Measurements from ENCODE around the gene EVI5. TPM values are rescaled to one million over a fixed set of nuclear protein-coding genes. Genes with fewer than 3 reads are reported as not detected.
"Not testable (repeated sequence)": the region's sequence is repeated elsewhere in the genome, so short reads cannot be mapped to it uniquely, and the experiment has no call there.

Gene EVI5
- total RNA-seq, 1 donor from 2014 or later = 10.3 TPM

- ATAC-seq = no peak
Measured at GRCh38 chr1:92747735-92748134, 37.2 kb downstream of the EVI5 start.

GRCh38 chr1:92746255-92746654 lies 38.7 kb downstream of the EVI5 start:
- ATAC-seq = not testable (repeated sequence)

GRCh38 chr1:92743221-92743620 lies 41.7 kb downstream of the EVI5 start:
- ATAC-seq = no peak

GRCh38 chr1:92739669-92740524 lies 45.0 kb downstream of the EVI5 start:
- ATAC-seq = no peak

- ATAC-seq = no peak
Measured at GRCh38 chr1:92736395-92736794, 48.5 kb downstream of the EVI5 start.

- no peak for ATAC-seq
Measured at GRCh38 chr1:92730476-92730875, 54.4 kb downstream of the EVI5 start.

GRCh38 chr1:92728697-92729096 lies 56.2 kb downstream of the EVI5 start:
- ATAC-seq = no peak

- not testable (repeated sequence) for ATAC-seq
Measured at GRCh38 chr1:92723713-92724112, 61.2 kb downstream of the EVI5 start.

- no peak for ATAC-seq
Measured at GRCh38 chr1:92721886-92722285, 63.0 kb downstream of the EVI5 start.

GRCh38 chr1:92721157-92721556 lies 63.8 kb downstream of the EVI5 start:
- not testable (repeated sequence) for ATAC-seq

GRCh38 chr1:92715476-92715951 lies 69.4 kb downstream of the EVI5 start:
- ATAC-seq = not testable (repeated sequence)

- ATAC-seq = no peak
Measured at GRCh38 chr1:92713939-92714338, 71.0 kb downstream of the EVI5 start.

- ATAC-seq = no peak
Measured at GRCh38 chr1:92711473-92712165, 73.3 kb downstream of the EVI5 start.

GRCh38 chr1:92709738-92710137 lies 75.2 kb downstream of the EVI5 start:
- no peak for ATAC-seq

GRCh38 chr1:92708368-92708950 lies 76.4 kb downstream of the EVI5 start:
- ATAC-seq = no peak

GRCh38 chr1:92707709-92708108 lies 77.2 kb downstream of the EVI5 start:
- ATAC-seq = no peak

- no peak for ATAC-seq
Measured at GRCh38 chr1:92707292-92707691, 77.6 kb downstream of the EVI5 start.

GRCh38 chr1:92705446-92705845 lies 79.5 kb downstream of the EVI5 start:
- no peak for ATAC-seq

- no peak for ATAC-seq
Measured at GRCh38 chr1:92701147-92701546, 83.8 kb downstream of the EVI5 start.

- no peak for ATAC-seq
Measured at GRCh38 chr1:92698932-92699331, 86.0 kb downstream of the EVI5 start.

- no peak for ATAC-seq
Measured at GRCh38 chr1:92695104-92695503, 89.8 kb downstream of the EVI5 start.

- ATAC-seq = no peak
Measured at GRCh38 chr1:92691925-92692324, 93.0 kb downstream of the EVI5 start.

GRCh38 chr1:92690212-92690906 lies 94.5 kb downstream of the EVI5 start:
- ATAC-seq = no peak
